GM21526 (cell line): ENCODE measurements around the gene CHRNA5.
"Not testable (repeated sequence)": the region's sequence is repeated elsewhere in the genome, so short reads cannot be mapped to it uniquely, and the experiment has no call there.

ENCODE experiments used
- ATAC-seq: cut with Tn5 transposase; IDR thresholded peaks from one replicate; pipeline ENCODE4 v1.9.1; 2021; ENCODE audit warnings: moderate library complexity; ENCODE audit not compliant: unreplicated experiment, low FRiP score

Gene CHRNA5

GRCh38 chr15:78564743-78565096, 600 bp upstream of the CHRNA5 start:
- no peak for ATAC-seq

GRCh38 chr15:78565951-78566774, 843 bp downstream of the CHRNA5 start:
- no peak for ATAC-seq

GRCh38 chr15:78567531-78567930, 2.2 kb downstream of the CHRNA5 start:
- ATAC-seq = no peak

DNA sequence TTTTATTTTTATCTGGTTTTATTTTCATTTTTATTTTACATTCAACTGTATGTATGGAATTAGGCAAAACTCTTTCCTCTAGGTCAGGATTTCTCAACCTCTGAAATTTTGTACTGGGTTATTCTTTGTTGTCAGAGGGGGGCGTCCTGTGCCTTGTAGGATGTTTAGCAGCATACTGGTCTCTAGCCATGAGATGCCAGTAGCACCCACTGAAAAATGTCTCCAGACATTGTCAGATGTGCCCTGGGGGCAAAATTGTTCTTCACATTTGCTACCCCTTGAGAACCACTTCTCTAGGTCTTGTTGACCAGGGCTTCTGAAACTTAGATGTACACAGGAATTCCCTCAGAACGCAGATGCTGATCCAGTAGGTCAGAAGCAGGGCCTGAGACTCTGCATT, 5.4 kb downstream of the CHRNA5 start:
- no peak for ATAC-seq

- no peak for ATAC-seq
Observed at GRCh38 chr15:78571382-78571781, 6.1 kb downstream of the CHRNA5 start.

GRCh38 chr15:78573416-78573815, 8.1 kb downstream of the CHRNA5 start:
- ATAC-seq = no peak

- ATAC-seq = no peak
Observed at GRCh38 chr15:78574944-78575343, 9.6 kb downstream of the CHRNA5 start.

GRCh38 chr15:78597583-78597982, 32.3 kb downstream of the CHRNA5 start:
- no peak for ATAC-seq

DNA sequence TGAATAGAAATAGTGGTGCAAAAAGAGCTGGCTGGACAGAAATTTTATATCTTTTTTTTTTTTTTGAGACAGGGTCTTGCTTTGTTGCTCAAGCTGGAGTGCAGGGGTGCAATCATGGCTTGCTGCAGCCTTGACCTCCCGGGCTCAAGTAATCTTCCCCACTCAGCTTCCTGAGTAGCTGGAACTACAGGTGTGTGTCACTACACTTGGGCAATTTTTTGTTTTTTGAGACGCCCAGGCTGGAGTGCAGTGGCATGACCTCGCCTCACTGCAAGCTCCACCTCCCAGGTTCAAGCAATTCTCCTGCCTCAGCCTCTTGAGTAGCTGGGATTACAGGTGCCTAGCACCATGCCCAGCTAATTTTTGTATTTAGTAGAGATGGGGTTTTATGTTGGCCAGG, 33.0 kb downstream of the CHRNA5 start:
- ATAC-seq = no peak

- ATAC-seq = no peak
Observed at GRCh38 chr15:78599189-78599588, 33.9 kb downstream of the CHRNA5 start.

DNA sequence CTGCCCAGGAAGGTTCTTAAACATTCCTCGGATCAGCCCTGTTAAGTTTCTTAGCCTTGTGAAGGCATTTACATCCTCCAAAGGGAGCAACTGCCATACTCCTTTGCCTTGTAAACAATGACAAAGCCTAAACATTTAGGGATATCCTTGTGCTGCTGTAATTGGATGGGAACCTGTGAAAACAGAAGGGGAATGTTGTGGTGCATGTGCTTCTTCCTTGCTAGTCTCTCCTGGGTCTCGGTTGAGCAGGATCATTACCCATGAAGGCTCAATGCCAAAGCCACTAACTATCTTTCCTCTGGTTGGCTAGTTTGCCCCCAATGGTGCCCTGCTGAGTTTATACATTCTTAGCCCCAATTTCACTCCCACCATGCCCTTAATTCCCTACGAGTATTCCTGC, 38.1 kb downstream of the CHRNA5 start:
- no peak for ATAC-seq

DNA sequence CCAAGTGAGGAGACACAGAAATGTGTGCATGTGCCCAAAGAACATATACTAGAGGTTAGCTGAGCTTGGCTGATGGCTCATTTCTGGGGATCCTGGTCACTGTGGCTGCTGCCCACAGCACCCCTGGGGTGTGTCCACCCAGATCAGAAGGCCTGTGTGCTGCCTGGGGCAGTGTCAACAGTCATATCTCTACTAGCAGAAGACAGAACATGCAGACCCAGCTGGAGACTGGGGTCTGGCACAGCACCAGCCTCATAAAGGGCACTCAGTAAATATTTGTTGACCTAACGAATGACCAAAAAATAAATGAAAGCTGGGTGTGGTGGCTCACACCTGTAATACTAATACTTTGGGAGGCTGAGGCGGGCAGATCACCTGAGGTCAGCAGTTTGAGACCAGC, 39.1 kb downstream of the CHRNA5 start:
- ATAC-seq = no peak

GRCh38 chr15:78605201-78605600, 39.9 kb downstream of the CHRNA5 start:
- no peak for ATAC-seq

DNA sequence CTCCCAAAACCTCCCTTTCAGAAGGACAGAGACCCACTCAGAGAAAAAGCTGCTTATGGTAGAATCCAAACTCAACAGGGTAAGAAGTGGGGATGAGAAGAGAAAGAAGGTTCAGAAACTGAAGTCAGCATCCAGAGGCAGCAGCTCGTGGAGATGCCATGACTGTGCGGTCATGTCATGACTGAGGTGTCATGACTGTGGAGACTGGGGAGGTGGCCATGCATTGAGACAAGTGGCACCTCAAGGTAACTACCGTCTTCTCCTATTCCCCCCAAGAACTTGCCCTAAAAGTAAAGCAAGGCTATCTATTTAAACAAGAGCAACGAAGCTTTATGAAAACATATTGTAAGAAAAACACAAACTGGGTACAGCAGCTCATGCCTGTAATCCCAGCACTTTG, 40.4 kb downstream of the CHRNA5 start:
- no peak for ATAC-seq

DNA sequence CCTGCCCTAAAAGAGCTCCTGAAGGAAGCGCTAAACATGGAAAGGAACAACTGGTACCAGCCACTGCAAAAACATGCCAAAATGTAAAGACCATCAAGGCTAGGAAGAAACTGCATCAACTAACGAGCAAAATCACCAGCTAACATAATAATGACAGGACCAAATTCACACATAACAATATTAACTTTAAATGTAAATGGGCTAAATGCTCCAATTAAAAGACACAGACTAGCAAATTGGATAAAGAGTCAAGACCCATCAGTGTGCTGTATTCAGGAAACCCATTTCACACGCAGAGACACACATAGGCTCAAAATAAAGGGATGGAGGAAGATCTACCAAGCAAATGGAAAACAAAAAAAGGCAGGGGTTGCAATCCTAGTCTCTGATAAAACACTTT, 44.2 kb downstream of the CHRNA5 start:
- ATAC-seq = not testable (repeated sequence)

GRCh38 chr15:78614021-78614420, 48.7 kb downstream of the CHRNA5 start:
- ATAC-seq = no peak

DNA sequence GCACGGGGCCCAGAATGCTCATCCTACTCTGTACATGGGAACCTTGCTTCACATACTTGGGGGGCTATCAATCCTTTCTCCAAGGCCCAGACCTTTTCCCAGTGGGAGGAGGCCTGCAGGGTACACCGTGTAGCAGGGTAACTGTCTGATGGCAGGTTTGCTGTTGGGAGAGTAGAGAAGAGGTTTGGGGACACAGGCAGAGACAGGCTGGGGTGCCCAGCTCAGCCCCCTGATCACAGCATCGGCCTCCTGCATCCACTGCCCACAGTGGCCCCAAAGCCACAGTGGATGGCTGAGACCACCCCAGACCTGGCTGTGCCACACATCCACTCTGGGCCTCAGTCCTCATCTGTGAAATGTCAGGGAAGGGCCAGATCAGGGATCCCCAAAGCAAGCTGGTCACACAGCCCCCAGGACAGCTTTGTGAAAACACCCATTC, 49.9 kb downstream of the CHRNA5 start:
- ATAC-seq = no peak

GRCh38 chr15:78616506-78616905, 51.2 kb downstream of the CHRNA5 start:
- no peak for ATAC-seq

DNA sequence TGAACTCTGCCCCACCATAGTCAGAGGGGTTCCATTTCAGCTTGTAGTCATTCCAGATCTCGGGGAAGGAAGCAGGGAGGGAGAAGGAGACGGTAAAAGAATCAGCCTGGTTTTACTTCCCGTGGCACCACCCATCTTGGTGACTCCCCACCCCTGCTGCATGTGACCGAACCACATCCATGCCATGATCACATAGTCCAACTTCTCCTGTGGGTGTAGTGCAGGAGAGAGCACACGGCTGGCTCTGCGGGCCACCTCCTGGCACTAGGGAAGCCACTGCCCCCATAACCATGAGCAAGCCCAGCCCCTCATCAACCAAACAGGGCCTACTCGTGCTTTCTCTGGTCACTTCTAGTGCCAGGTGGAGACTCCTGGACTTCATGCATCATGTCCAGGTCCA, 51.8 kb downstream of the CHRNA5 start:
- ATAC-seq = no peak

DNA sequence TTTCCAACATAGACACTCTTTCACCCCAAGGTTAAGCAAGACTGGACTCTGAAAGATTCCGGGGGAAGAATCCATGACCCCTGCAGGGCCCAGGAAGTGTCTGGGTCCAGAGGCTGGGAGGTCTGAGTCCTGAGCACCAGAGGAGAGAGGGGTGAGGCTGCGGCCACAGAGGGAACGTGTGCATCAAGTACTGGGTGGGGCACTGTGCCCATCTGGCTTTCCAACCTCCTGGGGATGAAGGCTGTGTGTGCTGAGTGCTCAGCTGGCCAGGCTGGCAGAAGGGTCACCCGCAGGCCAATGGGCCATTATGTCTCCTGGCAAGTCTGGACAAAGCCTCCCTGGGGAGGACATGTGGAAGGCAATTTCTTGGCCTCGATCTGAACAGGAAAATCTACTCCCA, 52.2 kb downstream of the CHRNA5 start:
- ATAC-seq = no peak

- ATAC-seq = no peak
Observed at GRCh38 chr15:78618064-78618463, 52.7 kb downstream of the CHRNA5 start.

DNA sequence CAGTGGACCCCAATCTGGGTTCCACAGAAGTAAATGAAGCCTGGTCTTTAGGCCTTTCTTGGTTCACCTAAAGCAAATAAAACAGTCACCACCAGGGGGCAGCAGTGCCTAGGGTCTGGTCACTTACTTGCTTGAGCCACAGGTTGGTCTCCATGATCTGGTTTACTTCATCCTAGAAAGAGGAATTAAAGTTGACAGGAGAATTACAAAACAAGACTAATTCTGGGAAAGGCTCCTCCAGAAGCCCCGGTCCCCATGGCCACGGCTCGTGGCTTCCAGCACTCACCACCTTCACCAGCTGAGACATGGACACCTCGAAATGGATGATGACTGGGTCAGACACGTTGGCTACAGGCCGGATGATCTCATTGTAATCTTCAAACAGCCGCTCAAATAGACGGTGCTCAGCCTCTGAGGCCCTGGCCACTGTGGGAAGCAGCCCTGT, 53.2 kb downstream of the CHRNA5 start:
- no peak for ATAC-seq
